Erythroblast (primary cell): Measurements from ENCODE around the gene CDHR1.

Source experiments
- GATA1 ChIP-seq: IDR thresholded peaks from 2 replicates; pipeline ENCODE4 v1.6.1; 2011; ENCODE audit warnings: low read depth, mild to moderate bottlenecking, control low read depth, low read length, moderate library complexity
- POLR2A ChIP-seq: IDR thresholded peaks from 2 replicates; pipeline ENCODE4 v1.6.1; 2011; ENCODE audit warnings: mild to moderate bottlenecking, low read length

GRCh38 chr10:84185526-84186175, 8.7 kb upstream of the CDHR1 start:
- TF ChIP-seq POLR2A = no peak
- TF ChIP-seq GATA1 = no peak
